Astrocyte (in vitro differentiated cells and primary cell): ENCODE measurements around the gene ADCY2.

Experiments used
- CTCF ChIP-seq: IDR thresholded peaks from 2 replicates; pipeline ENCODE4 v1.5.1; 2011; ENCODE audit warnings: low read depth, mild to moderate bottlenecking, inconsistent platforms, low read length, moderate library complexity; ENCODE audit not compliant: insufficient read depth
- EZH2 ChIP-seq: IDR thresholded peaks from 2 replicates; pipeline ENCODE4 v1.6.1; 2012; ENCODE audit warnings: mild to moderate bottlenecking, low read length, inconsistent platforms; ENCODE audit not compliant: insufficient read depth

DNA sequence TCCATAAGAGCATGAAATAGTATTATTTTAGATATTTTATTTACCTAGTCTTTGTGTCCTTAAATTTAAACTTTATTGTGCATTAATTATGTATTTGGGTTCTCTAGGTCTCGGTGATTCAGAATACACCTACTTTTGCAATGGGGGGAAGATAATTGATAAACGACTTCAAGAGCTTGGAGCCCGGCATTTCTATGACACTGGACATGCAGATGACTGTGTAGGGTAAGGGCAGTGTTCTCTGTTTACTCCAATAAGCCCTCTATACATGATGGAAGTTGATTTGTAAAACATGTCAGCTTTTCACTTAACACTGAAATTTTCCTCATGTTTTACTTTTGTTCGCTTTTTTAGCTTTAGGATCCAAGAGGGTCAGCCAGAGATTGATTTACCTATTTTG is 479.2 kb downstream of the ADCY2 start:
- TF ChIP-seq CTCF (no peak), EZH2 (no peak)
